Astrocyte (in vitro differentiated cells and primary cell): ENCODE results near the gene THBS1. TPM values are rescaled to one million over a fixed set of nuclear protein-coding genes. Genes with fewer than 3 reads are reported as not detected.

Experiments
- DNase-seq: peaks from one replicate; pipeline ENCODE4 v3.0.0-alpha.2; 2010; ENCODE audit warnings: low read depth
- FAIRE-seq: peaks from 2 replicates; lab custom pipeline; 2011; peaks lifted over from hg19 to GRCh38; lab: Jason Lieb, UNC
- H2AFZ ChIP-seq: 2 replicates; pipeline ENCODE4 v1.6.0; 2012; ENCODE audit warnings: low read depth, low read length, inconsistent platforms
- H3K27ac ChIP-seq: 2 replicates; pipeline ENCODE4 v1.5.1; 2011; ENCODE audit warnings: low read depth, low read length, inconsistent platforms
- H3K27me3 ChIP-seq: 2 replicates; pipeline ENCODE4 v1.6.0; 2011; ENCODE audit warnings: low read length, inconsistent platforms; ENCODE audit not compliant: insufficient read depth
- H3K36me3 ChIP-seq: 2 replicates; pipeline ENCODE4 v1.5.1; 2011; ENCODE audit warnings: low read length, inconsistent platforms; ENCODE audit not compliant: insufficient read depth
- H3K4me1 ChIP-seq: 2 replicates; pipeline ENCODE4 v1.5.1; 2011; ENCODE audit warnings: low read length, inconsistent platforms; ENCODE audit not compliant: insufficient read depth
- H3K4me2 ChIP-seq: 2 replicates; pipeline ENCODE4 v1.6.0; 2012; ENCODE audit warnings: low read length, inconsistent platforms
- H3K4me3 ChIP-seq: 2 replicates; pipeline ENCODE4 v1.5.1; 2011; ENCODE audit warnings: low read depth, mild to moderate bottlenecking, low read length, inconsistent platforms; ENCODE audit not compliant: insufficient read depth
- H3K79me2 ChIP-seq: 2 replicates; pipeline ENCODE4 v1.6.0; 2012; ENCODE audit warnings: mild to moderate bottlenecking, low read length, inconsistent platforms; ENCODE audit not compliant: insufficient read depth
- H3K9ac ChIP-seq: 2 replicates; pipeline ENCODE4 v1.6.0; 2012; ENCODE audit warnings: mild to moderate bottlenecking, low read length, inconsistent platforms
- H3K9me3 ChIP-seq: 2 replicates; pipeline ENCODE4 v1.5.1; 2012; ENCODE audit warnings: low read depth, mild to moderate bottlenecking, low read length, inconsistent platforms; ENCODE audit not compliant: insufficient read depth
- H4K20me1 ChIP-seq: 2 replicates; pipeline ENCODE4 v1.6.0; 2012; ENCODE audit warnings: low read length, inconsistent platforms; ENCODE audit not compliant: insufficient read depth
- H3K27ac Mint-ChIP-seq: one replicate; pipeline ENCODE4 v1.8.0; 2021; ENCODE audit warnings: mild to moderate bottlenecking, mixed read lengths; ENCODE audit not compliant: unreplicated experiment
- H3K27me3 Mint-ChIP-seq: one replicate; pipeline ENCODE4 v1.8.0; 2021; ENCODE audit warnings: low read depth, mixed read lengths; ENCODE audit not compliant: unreplicated experiment
- H3K36me3 Mint-ChIP-seq: one replicate; pipeline ENCODE4 v1.8.0; 2021; ENCODE audit warnings: low read depth, mixed read lengths; ENCODE audit not compliant: unreplicated experiment
- H3K4me1 Mint-ChIP-seq: one replicate; pipeline ENCODE4 v1.8.0; 2021; ENCODE audit warnings: low read depth, mixed read lengths; ENCODE audit not compliant: unreplicated experiment
- H3K4me3 Mint-ChIP-seq: one replicate; pipeline ENCODE4 v1.8.0; 2021; ENCODE audit warnings: mild to moderate bottlenecking, moderate library complexity, mixed read lengths; ENCODE audit not compliant: unreplicated experiment
- H3K9me3 Mint-ChIP-seq: one replicate; pipeline ENCODE4 v1.8.0; 2021; ENCODE audit warnings: mild to moderate bottlenecking, mixed read lengths; ENCODE audit not compliant: unreplicated experiment
- CTCF ChIP-seq: IDR thresholded peaks from 2 replicates; pipeline ENCODE4 v1.5.1; 2011; ENCODE audit warnings: low read depth, mild to moderate bottlenecking, inconsistent platforms, low read length, moderate library complexity; ENCODE audit not compliant: insufficient read depth
- EZH2 ChIP-seq: IDR thresholded peaks from 2 replicates; pipeline ENCODE4 v1.6.1; 2012; ENCODE audit warnings: mild to moderate bottlenecking, low read length, inconsistent platforms; ENCODE audit not compliant: insufficient read depth
- total RNA-seq: library from RNA; stranded (reverse); gene quantifications from 2 replicates; pipeline ENCODE4 v1.2.1, GENCODE V29; 2021

Gene THBS1
- total RNA-seq, 1 donor from 2014 or later: 720 TPM

DNA sequence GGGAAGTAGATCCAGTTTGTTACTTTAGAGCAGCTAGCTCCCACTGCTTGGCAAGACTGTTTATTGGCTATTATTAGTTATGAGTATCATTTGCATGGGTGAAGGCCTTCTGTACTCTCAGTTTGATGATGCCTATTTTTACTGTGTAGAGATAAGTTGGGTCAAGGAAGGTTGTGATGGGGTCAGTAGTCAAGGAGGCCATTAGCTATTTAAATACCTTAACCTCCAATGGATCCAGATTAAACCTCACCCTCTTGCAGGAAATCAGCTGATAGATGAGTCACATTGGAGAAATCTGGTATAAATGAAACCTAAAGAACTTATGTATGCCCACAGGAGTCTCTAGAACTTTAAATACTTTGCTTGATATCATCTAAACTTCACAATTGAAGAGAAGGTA lies 45.0 kb downstream of the THBS1 start:
- Mint-ChIP-seq H3K36me3 (peaks cover 12% of the 10 kb centered on the region), H3K27me3 (no peaks in the 10 kb centered on the region), H3K4me1 (peaks cover 53% of the 10 kb centered on the region), H3K4me3 (no peak overlapping the region), H3K27ac (no peak overlapping the region), H3K9me3 (peaks cover 3% of the 10 kb centered on the region)
- no peak overlapping the region for H3K9ac ChIP-seq
- H2AFZ ChIP-seq: no peak overlapping the region
- H3K4me2 ChIP-seq: no peak overlapping the region
- peaks cover 31% of the 10 kb centered on the region for H3K4me1 ChIP-seq
- TF ChIP-seq EZH2: no peak
- no peak for TF ChIP-seq CTCF
- H4K20me1 ChIP-seq: no peaks in the 10 kb centered on the region
- H3K9me3 ChIP-seq: no peaks in the 10 kb centered on the region
- H3K27me3 ChIP-seq: no peaks in the 10 kb centered on the region
- H3K4me3 ChIP-seq: no peak overlapping the region
- no peak overlapping the region for H3K27ac ChIP-seq
- DNase-seq (peak; percentile 42), FAIRE-seq (peak; percentile 23)
- H3K79me2 ChIP-seq: no peaks in the 10 kb centered on the region
- no peaks in the 10 kb centered on the region for H3K36me3 ChIP-seq

GRCh38 chr15:39627451-39628143 lies 46.7 kb downstream of the THBS1 start:
- Histone ChIP-seq H3K4me2 (no peak overlapping the region), H2AFZ (no peak overlapping the region), H4K20me1 (no peaks in the 10 kb centered on the region), H3K9ac (no peak overlapping the region), H3K9me3 (no peaks in the 10 kb centered on the region), H3K27me3 (no peaks in the 10 kb centered on the region), H3K27ac (no peak overlapping the region), H3K36me3 (no peaks in the 10 kb centered on the region), H3K79me2 (no peaks in the 10 kb centered on the region), H3K4me1 (peaks cover 40% of the 10 kb centered on the region), H3K4me3 (no peak overlapping the region)
- no peak for TF ChIP-seq CTCF
- TF ChIP-seq EZH2: no peak
- Mint-ChIP-seq H3K27me3 (no peaks in the 10 kb centered on the region), H3K4me1 (peaks cover 58% of the 10 kb centered on the region), H3K27ac (peak overlapping the region; percentile 21), H3K9me3 (peaks cover 3% of the 10 kb centered on the region), H3K4me3 (peak overlapping the region; percentile 50), H3K36me3 (peaks cover 12% of the 10 kb centered on the region)
- DNase-seq: no peak
- no peak for FAIRE-seq

GRCh38 chr15:39628144-39628508 lies 47.2 kb downstream of the THBS1 start:
- no peak overlapping the region for H3K4me3 ChIP-seq
- Mint-ChIP-seq H3K4me1 (peaks cover 58% of the 10 kb centered on the region), H3K27me3 (no peaks in the 10 kb centered on the region), H3K9me3 (peaks cover 3% of the 10 kb centered on the region), H3K4me3 (peak overlapping the region; percentile 50), H3K36me3 (peaks cover 12% of the 10 kb centered on the region), H3K27ac (peak overlapping the region; percentile 35)
- FAIRE-seq: no peak
- no peaks in the 10 kb centered on the region for H4K20me1 ChIP-seq
- H3K36me3 ChIP-seq: no peaks in the 10 kb centered on the region
- no peak for DNase-seq
- H2AFZ ChIP-seq: no peak overlapping the region
- H3K27ac ChIP-seq: no peak overlapping the region
- no peak overlapping the region for H3K4me2 ChIP-seq
- H3K9me3 ChIP-seq: no peaks in the 10 kb centered on the region
- H3K4me1 ChIP-seq: peaks cover 40% of the 10 kb centered on the region
- no peak overlapping the region for H3K9ac ChIP-seq
- no peaks in the 10 kb centered on the region for H3K79me2 ChIP-seq
- H3K27me3 ChIP-seq: no peaks in the 10 kb centered on the region
- no peak for TF ChIP-seq EZH2
- no peak for TF ChIP-seq CTCF
